Smooth muscle cell (in vitro differentiated cells): ENCODE measurements around the gene RHBDF2. TPM values are rescaled to one million over a fixed set of nuclear protein-coding genes. Genes with fewer than 3 reads are reported as not detected.

Source experiments
- DNase-seq: peaks from one replicate; lab custom pipeline; 2025; ENCODE audit not compliant: unreplicated experiment; lab: John Stamatoyannopoulos, UW
- H2AFZ ChIP-seq: fragments of 200-600 bp; sonication (generic); 2 replicates; pipeline ENCODE4 v1.6.0; 2016; ENCODE audit warnings: antibody characterized with exemption, low read depth, mild to moderate bottlenecking
- H3F3A ChIP-seq: fragments of 200-600 bp; sonication (generic); 2 replicates; pipeline ENCODE4 v1.6.0; 2017; ENCODE audit warnings: antibody characterized with exemption, low read depth
- H3K27ac ChIP-seq: fragments of 200-600 bp; sonication (generic); 2 replicates; pipeline ENCODE4 v1.5.1; 2016; ENCODE audit warnings: low read depth, mild to moderate bottlenecking
- H3K27me3 ChIP-seq: fragments of 200-600 bp; sonication (generic); 2 replicates; pipeline ENCODE4 v1.6.1; 2016; ENCODE audit warnings: low read depth, mild to moderate bottlenecking
- H3K36me3 ChIP-seq: fragments of 200-600 bp; sonication (generic); 2 replicates; pipeline ENCODE4 v1.5.1; 2016; ENCODE audit warnings: low read depth
- H3K4me1 ChIP-seq: fragments of 200-600 bp; sonication (generic); 2 replicates; pipeline ENCODE4 v1.5.1; 2016; ENCODE audit warnings: low read depth
- H3K4me2 ChIP-seq: fragments of 200-600 bp; sonication (generic); 2 replicates; pipeline ENCODE4 v1.6.0; 2016; ENCODE audit warnings: mild to moderate bottlenecking
- H3K4me3 ChIP-seq: fragments of 200-600 bp; sonication (generic); 2 replicates; pipeline ENCODE4 v1.5.1; 2016; ENCODE audit warnings: mild to moderate bottlenecking
- H3K79me2 ChIP-seq: fragments of 200-600 bp; sonication (generic); 2 replicates; pipeline ENCODE4 v1.6.0; 2016; ENCODE audit warnings: low read depth, mild to moderate bottlenecking
- H3K9ac ChIP-seq: fragments of 200-600 bp; sonication (generic); 2 replicates; pipeline ENCODE4 v1.6.0; 2016; ENCODE audit warnings: low read depth
- H3K9me3 ChIP-seq: fragments of 200-600 bp; sonication (generic); replicated peaks from 2 replicates; pipeline ENCODE4 v1.5.1; 2016; ENCODE audit warnings: low read depth
- H4K20me1 ChIP-seq: fragments of 200-600 bp; sonication (generic); 2 replicates; pipeline ENCODE4 v1.6.0; 2016; ENCODE audit warnings: low read depth
- WGBS: methylation state at CpG from one replicate; pipeline ENCODE4 v1.1.7; 2016; ENCODE audit warnings: low lambda C conversion rate; 5-methylcytosine and 5-hydroxymethylcytosine counted together
- polyA plus RNA-seq: library from polyadenylated mRNA; unstranded; fragments of >200 nt; fragmentation: Nextera tagmentation; extraction: Ambion mirVana; gene quantifications from 2 replicates; pipeline ENCODE4 v1.2.1, GENCODE V29; 2016
- total RNA-seq: library from RNA; depleted of rRNA; stranded (reverse); fragments of >200 nt; gene quantifications from 2 replicates; pipeline ENCODE4 v1.2.3, GENCODE V29; 2014
- TF ChIP-seq, protein P1 (sequence below): fragments of 200-600 bp; sonication (generic); IDR thresholded peaks from 2 replicates; pipeline ENCODE4 v1.5.1; 2017; ENCODE audit warnings: borderline replicate concordance, mild to moderate bottlenecking, antibody characterized with exemption; ENCODE audit not compliant: insufficient read depth, poor library complexity, severe bottlenecking

RHBDF2 gene
- total and polyA plus RNA-seq, 2 experiments from 2014 or later = 12.2 to 20.5 TPM

DNA sequence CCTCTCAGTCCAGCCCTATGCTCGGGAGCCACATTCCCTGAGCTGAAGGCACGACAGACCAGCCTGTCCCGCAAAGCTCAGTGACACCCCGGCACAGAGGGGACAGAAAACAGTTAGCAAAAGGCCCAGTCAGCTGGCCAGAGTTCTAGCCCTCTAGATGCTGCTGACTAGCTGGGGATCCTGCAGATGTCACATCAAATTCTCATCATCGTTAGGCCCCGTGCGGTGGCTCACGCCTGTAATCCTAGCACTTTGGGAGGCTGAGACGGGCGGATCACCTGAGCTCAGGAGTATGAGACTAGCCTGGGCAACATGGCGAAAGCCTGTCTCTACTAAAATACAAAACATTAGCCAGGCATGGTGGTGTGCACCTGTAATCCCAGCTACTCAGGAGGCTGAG, 65.5 kb downstream of the RHBDF2 start:
- WGBS = 97% methylated on average over 11 of the region's 11 CpGs
- H3K27me3 ChIP-seq = no peaks in the 10 kb centered on the region
- H3K27ac ChIP-seq = no peak overlapping the region
- H3K4me2 ChIP-seq = no peak overlapping the region
- H3K79me2 ChIP-seq = peaks cover 79% of the 10 kb centered on the region
- H2AFZ ChIP-seq = no peak overlapping the region
- H3K36me3 ChIP-seq = no peaks in the 10 kb centered on the region
- TF ChIP-seq, protein P1, sequence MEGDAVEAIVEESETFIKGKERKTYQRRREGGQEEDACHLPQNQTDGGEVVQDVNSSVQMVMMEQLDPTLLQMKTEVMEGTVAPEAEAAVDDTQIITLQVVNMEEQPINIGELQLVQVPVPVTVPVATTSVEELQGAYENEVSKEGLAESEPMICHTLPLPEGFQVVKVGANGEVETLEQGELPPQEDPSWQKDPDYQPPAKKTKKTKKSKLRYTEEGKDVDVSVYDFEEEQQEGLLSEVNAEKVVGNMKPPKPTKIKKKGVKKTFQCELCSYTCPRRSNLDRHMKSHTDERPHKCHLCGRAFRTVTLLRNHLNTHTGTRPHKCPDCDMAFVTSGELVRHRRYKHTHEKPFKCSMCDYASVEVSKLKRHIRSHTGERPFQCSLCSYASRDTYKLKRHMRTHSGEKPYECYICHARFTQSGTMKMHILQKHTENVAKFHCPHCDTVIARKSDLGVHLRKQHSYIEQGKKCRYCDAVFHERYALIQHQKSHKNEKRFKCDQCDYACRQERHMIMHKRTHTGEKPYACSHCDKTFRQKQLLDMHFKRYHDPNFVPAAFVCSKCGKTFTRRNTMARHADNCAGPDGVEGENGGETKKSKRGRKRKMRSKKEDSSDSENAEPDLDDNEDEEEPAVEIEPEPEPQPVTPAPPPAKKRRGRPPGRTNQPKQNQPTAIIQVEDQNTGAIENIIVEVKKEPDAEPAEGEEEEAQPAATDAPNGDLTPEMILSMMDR = no peak
- H4K20me1 ChIP-seq = peaks cover 100% of the 10 kb centered on the region
- H3K9ac ChIP-seq = no peak overlapping the region
- no peaks in the 10 kb centered on the region for H3K4me1 ChIP-seq
- no peak for DNase-seq
- peaks cover 3% of the 10 kb centered on the region for H3F3A ChIP-seq
- H3K9me3 ChIP-seq = no peaks in the 10 kb centered on the region
- no peak overlapping the region for H3K4me3 ChIP-seq

DNA sequence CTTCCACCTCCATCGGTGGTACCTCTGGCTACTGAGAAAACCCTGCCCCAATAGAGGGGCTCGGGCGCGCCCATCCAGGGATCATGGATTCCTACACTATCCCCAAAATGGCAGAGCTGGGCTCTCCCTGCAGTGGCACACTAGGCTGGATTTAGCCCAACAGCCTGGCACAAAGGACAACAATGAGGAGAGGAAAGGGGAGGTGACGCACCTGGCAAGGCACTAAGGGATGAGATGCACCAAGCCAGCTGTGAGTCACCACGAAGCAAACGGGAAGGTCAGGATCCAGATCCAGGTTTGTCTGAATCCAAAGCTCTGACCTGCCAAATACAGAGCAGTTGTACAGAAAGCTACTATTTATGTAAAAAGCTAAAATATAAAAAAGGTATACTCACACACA, 66.4 kb downstream of the RHBDF2 start:
- Histone ChIP-seq H3K79me2 (peaks cover 70% of the 10 kb centered on the region), H3K36me3 (no peaks in the 10 kb centered on the region), H3K27ac (no peak overlapping the region), H3K9ac (no peak overlapping the region), H2AFZ (no peak overlapping the region), H3K4me3 (no peak overlapping the region), H3F3A (peaks cover 3% of the 10 kb centered on the region), H3K4me1 (no peaks in the 10 kb centered on the region), H3K4me2 (no peak overlapping the region), H3K9me3 (no peaks in the 10 kb centered on the region), H3K27me3 (no peaks in the 10 kb centered on the region), H4K20me1 (peaks cover 100% of the 10 kb centered on the region)
- TF ChIP-seq, protein P1 = no peak
- DNase-seq = no peak
- WGBS = 98% methylated on average over 7 of the region's 7 CpGs

DNA sequence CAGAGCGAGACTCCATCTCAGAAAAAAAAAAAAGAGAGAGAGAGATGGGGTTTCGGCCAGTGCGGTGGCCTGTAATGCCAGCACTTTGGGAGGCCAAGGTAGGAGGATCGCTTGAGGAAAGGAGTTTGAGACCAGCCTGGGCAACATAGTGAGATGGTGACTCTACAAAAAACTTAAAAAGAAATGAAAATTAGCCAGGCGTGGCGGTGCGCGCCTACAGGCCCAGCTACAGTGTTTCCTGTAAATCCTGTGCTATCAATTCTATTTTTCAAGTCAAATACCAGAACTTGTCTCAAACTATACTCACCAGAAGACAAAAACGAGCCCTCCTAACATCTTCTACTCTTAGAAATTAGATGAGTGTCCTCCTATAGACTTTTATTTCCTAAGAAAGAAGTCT, 67.5 kb downstream of the RHBDF2 start:
- Histone ChIP-seq H3K36me3 (no peaks in the 10 kb centered on the region), H3K4me1 (no peaks in the 10 kb centered on the region), H3K9ac (no peak overlapping the region), H3F3A (no peaks in the 10 kb centered on the region), H2AFZ (no peak overlapping the region), H3K79me2 (peaks cover 59% of the 10 kb centered on the region), H3K27ac (no peak overlapping the region), H3K4me2 (no peak overlapping the region), H4K20me1 (peaks cover 96% of the 10 kb centered on the region), H3K9me3 (no peaks in the 10 kb centered on the region), H3K27me3 (no peaks in the 10 kb centered on the region), H3K4me3 (no peak overlapping the region)
- DNase-seq = no peak
- TF ChIP-seq, protein P1 = no peak
- 96% methylated on average over 9 of the region's 9 CpGs for WGBS

DNA sequence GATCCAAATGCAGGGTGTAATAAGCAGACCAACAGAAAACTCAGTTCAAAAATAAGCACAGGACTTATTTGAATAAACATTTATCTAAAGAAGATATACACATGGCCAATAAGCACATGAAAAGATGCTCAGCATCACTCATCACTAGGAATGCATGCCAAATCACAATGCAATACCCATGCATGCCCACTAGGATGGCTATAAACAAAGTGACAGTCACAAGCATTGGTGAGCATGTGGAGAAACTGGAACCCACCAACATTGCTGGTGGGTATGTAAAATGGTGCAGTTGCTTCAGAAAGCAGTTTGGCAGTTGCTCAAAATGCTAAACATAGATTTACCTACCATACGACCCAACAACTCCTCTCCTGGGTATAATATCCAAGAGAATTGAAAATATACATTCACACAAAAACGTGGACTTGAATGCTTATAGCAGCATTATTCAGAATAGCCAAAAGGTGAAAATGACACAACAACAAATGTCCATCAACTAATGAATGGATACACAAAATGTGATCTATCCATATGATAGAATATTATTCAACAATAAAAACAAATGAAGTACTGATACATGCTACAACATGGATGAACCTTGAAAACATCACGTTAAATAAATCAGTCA, 68.4 kb downstream of the RHBDF2 start:
- DNase-seq = no peak

More for the DNA sequence above, 68.4 kb downstream of the RHBDF2 start:
- peaks cover 96% of the 10 kb centered on the region for H4K20me1 ChIP-seq
- no peak overlapping the region for H3K4me3 ChIP-seq
- H3K4me2 ChIP-seq = no peak overlapping the region
- TF ChIP-seq, protein P1 = peak; percentile 41
- H3K79me2 ChIP-seq = peaks cover 57% of the 10 kb centered on the region
- no peak overlapping the region for H2AFZ ChIP-seq
- H3K4me1 ChIP-seq = no peaks in the 10 kb centered on the region
- H3K27me3 ChIP-seq = no peaks in the 10 kb centered on the region
- WGBS = 85% methylated on average over 3 of the region's 3 CpGs
- H3K9me3 ChIP-seq = no peaks in the 10 kb centered on the region
- H3K9ac ChIP-seq = no peak overlapping the region
- H3F3A ChIP-seq = no peaks in the 10 kb centered on the region
- H3K27ac ChIP-seq = no peak overlapping the region
- H3K36me3 ChIP-seq = no peaks in the 10 kb centered on the region
